Measurements from ENCODE around the gene TRPV2. TPM values are rescaled to one million over a fixed set of nuclear protein-coding genes. Genes with fewer than 3 reads are reported as not detected.

The TRPV2 gene
- total and polyA plus RNA-seq, 4 donors: 12.6 to 105 (median 45.7) TPM

DNA sequence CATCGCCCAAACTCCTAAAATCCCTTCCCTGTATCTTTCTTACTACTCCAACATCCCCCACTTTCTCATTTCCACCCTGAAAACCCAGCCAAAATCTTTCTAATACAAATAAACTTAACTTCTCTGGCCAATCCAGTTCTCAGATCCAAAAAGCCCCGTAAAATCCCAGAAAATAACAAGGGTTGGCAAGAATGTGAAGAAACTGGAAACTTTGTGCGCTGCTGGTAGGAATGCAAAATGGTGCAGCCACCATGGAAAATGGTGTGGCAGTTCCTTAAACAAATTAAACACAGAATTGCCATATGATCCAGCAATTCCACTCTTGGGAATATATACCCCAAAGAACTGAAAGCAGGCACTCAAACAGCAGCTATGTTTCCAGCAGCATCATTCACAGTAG is 52.5 kb downstream of the TRPV2 start:
- WGBS, 2 donors: 76 to 79% methylated on average over 3 of the region's 3 CpGs
- Histone ChIP-seq H3K27me3 (ENCODE audit: control insufficient read depth in 3 of 3, insufficient read depth in 3 of 3, low read length in 2 of 3) (no peaks in the 10 kb centered on the region), H3K36me3 (ENCODE audit: control insufficient read depth in 4 of 4, insufficient read depth in 4 of 4, low read length in 4 of 4) (peaks cover 0 to 1% (median 0%) of the 10 kb centered on the region in 4 donors), H3K9ac (ENCODE audit: insufficient read depth in 1 of 2, low read length in 2 of 2) (no peak overlapping the region), H3K4me1 (ENCODE audit: control insufficient read depth in 5 of 5, insufficient read depth in 5 of 5, low read length in 5 of 5) (peaks cover 0 to 18% (median 8%) of the 10 kb centered on the region in 5 donors), H3K27ac (ENCODE audit: low read depth in 1 of 2, low read length in 1 of 2) (no peak overlapping the region), H3K9me3 (ENCODE audit: control insufficient read depth in 4 of 4, insufficient read depth in 3 of 4, low read length in 3 of 4) (no peaks in the 10 kb centered on the region), H3K4me3 (no peak overlapping the region)
- ATAC-seq (ENCODE audit: insufficient read depth, low FRiP score) (no peak), DNase-seq (no peak)
- TF ChIP-seq, protein P1, sequence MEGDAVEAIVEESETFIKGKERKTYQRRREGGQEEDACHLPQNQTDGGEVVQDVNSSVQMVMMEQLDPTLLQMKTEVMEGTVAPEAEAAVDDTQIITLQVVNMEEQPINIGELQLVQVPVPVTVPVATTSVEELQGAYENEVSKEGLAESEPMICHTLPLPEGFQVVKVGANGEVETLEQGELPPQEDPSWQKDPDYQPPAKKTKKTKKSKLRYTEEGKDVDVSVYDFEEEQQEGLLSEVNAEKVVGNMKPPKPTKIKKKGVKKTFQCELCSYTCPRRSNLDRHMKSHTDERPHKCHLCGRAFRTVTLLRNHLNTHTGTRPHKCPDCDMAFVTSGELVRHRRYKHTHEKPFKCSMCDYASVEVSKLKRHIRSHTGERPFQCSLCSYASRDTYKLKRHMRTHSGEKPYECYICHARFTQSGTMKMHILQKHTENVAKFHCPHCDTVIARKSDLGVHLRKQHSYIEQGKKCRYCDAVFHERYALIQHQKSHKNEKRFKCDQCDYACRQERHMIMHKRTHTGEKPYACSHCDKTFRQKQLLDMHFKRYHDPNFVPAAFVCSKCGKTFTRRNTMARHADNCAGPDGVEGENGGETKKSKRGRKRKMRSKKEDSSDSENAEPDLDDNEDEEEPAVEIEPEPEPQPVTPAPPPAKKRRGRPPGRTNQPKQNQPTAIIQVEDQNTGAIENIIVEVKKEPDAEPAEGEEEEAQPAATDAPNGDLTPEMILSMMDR (IDR thresholded peaks at IDR 0.05; ENCODE audit: control extremely low read depth, extremely low read depth): no peak

DNA sequence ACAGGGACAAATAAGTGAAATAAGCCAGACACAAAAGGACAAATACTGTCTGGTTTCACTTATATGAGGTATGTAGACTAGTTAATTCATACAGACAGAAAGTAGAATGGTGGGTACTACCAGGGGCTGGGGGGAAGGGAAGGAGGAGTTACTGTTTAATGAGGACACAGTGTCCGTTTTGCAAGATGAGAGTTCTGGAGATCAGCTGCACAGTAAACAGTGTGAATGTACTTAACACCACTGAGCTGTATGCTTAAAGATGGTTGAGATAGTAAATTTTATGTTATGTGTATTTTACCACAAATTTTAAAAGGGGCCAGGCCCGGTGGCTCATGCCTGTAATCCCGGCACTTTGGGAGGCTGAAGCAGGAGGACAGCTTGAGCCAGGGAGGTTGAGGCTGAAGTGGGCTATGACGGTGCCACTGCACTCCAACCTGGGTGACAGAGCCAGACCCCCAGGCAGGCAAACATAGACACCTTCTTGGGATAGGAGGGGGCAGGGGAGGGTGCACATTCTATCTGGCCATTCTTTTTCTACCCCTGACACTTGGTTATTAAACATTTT is 53.1 kb downstream of the TRPV2 start:
- Histone ChIP-seq H3K27ac (ENCODE audit: low read depth in 1 of 2, low read length in 1 of 2) (no peak overlapping the region), H3K4me1 (ENCODE audit: control insufficient read depth in 5 of 5, insufficient read depth in 5 of 5, low read length in 5 of 5) (peaks cover 0 to 17% (median 8%) of the 10 kb centered on the region in 5 donors), H3K27me3 (ENCODE audit: control insufficient read depth in 3 of 3, insufficient read depth in 3 of 3, low read length in 2 of 3) (no peaks in the 10 kb centered on the region), H3K4me3 (no peak overlapping the region), H3K9ac (ENCODE audit: insufficient read depth in 1 of 2, low read length in 2 of 2) (no peak overlapping the region), H3K36me3 (ENCODE audit: control insufficient read depth in 4 of 4, insufficient read depth in 4 of 4, low read length in 4 of 4) (peaks cover 0 to 1% (median 0%) of the 10 kb centered on the region in 4 donors), H3K9me3 (ENCODE audit: control insufficient read depth in 4 of 4, insufficient read depth in 3 of 4, low read length in 3 of 4) (no peaks in the 10 kb centered on the region)
- DNase-seq (no peak), ATAC-seq (ENCODE audit: insufficient read depth, low FRiP score) (no peak)
- 80 to 88% methylated on average over 4 of the region's 4 CpGs for WGBS, 2 donors
- TF ChIP-seq, protein P1 (IDR thresholded peaks at IDR 0.05; ENCODE audit: control extremely low read depth, extremely low read depth): no peak

DNA sequence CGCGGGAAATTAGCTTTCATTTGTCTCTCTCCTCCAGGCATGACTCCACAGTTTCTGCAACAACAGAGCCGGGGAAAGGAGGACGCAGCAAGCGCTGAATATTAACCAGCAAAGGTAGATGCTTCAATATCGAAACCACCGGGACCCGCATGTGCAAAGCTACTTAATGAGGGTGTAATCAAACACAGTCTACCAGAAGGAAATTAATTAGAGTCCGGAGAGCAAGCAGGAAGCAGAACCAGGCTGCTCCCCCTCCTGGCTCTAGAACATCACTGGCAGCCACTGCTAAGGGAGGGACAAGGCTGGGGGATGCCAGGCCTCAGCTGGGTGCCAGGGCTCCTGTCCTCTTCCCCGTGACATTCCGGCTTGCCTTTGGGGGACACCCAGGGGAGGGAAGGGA is 54.9 kb downstream of the TRPV2 start:
- Histone ChIP-seq H3K9me3 (ENCODE audit: control insufficient read depth in 4 of 4, insufficient read depth in 3 of 4, low read length in 3 of 4) (peaks cover 0 to 2% (median 0%) of the 10 kb centered on the region in 4 donors), H3K36me3 (ENCODE audit: control insufficient read depth in 4 of 4, insufficient read depth in 4 of 4, low read length in 4 of 4) (no peaks in the 10 kb centered on the region), H3K27me3 (ENCODE audit: control insufficient read depth in 3 of 3, insufficient read depth in 3 of 3, low read length in 2 of 3) (no peaks in the 10 kb centered on the region), H3K4me3 (no peak overlapping the region), H3K9ac (ENCODE audit: insufficient read depth in 1 of 2, low read length in 2 of 2) (no peak overlapping the region), H3K27ac (ENCODE audit: low read depth in 1 of 2, low read length in 1 of 2) (no peak overlapping the region), H3K4me1 (ENCODE audit: control insufficient read depth in 5 of 5, insufficient read depth in 5 of 5, low read length in 5 of 5) (peaks cover 0 to 16% (median 4%) of the 10 kb centered on the region in 5 donors)
- TF ChIP-seq, protein P1 (IDR thresholded peaks at IDR 0.05; ENCODE audit: control extremely low read depth, extremely low read depth): no peak
- ATAC-seq (ENCODE audit: insufficient read depth, low FRiP score) (no peak), DNase-seq (no peak)
- 63 to 73% methylated on average over 11 of the region's 11 CpGs for WGBS, 2 donors

DNA sequence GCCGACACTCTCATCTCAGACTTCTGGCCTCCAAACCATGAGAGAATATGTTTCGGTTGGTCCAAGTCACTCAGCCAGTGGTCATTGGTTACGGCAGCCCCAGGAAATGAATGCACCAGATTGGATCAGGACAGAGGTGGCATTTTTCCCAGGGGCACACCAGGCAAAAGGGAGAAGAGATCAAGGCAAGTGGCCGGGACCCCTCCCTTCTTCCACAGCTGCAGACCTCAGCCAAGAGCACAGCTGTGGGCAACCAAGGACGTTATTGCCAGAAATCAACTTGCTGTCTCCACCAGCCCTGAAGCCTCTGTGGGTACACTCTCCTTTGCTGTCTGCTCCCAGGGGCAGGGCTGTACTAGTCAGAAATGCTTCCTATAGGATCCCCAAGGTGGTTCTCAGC is 55.9 kb downstream of the TRPV2 start:
- Histone ChIP-seq H3K4me1 (ENCODE audit: control insufficient read depth in 5 of 5, insufficient read depth in 5 of 5, low read length in 5 of 5) (peaks cover 0 to 16% (median 0%) of the 10 kb centered on the region in 5 donors), H3K36me3 (ENCODE audit: control insufficient read depth in 4 of 4, insufficient read depth in 4 of 4, low read length in 4 of 4) (no peaks in the 10 kb centered on the region), H3K27me3 (ENCODE audit: control insufficient read depth in 3 of 3, insufficient read depth in 3 of 3, low read length in 2 of 3) (no peaks in the 10 kb centered on the region), H3K27ac (ENCODE audit: low read depth in 1 of 2, low read length in 1 of 2) (no peak overlapping the region), H3K4me3 (no peak overlapping the region), H3K9ac (ENCODE audit: insufficient read depth in 1 of 2, low read length in 2 of 2) (no peak overlapping the region), H3K9me3 (ENCODE audit: control insufficient read depth in 4 of 4, insufficient read depth in 3 of 4, low read length in 3 of 4) (peaks cover 0 to 2% (median 0%) of the 10 kb centered on the region in 4 donors)
- ATAC-seq (ENCODE audit: insufficient read depth, low FRiP score): no peak
- DNase-seq: no peak
- TF ChIP-seq, protein P1 (IDR thresholded peaks at IDR 0.05; ENCODE audit: control extremely low read depth, extremely low read depth): no peak
- 90 to 97% methylated on average over 5 of the region's 5 CpGs for WGBS, 2 donors
